ENCODE measurements around the gene AGBL1. TPM values are rescaled to one million over a fixed set of nuclear protein-coding genes. Genes with fewer than 3 reads are reported as not detected.

The AGBL1 gene
- total RNA-seq, 1 donor = not detected

- no peak for DNase-seq (ENCODE audit: low read depth)
- H3K4me3 ChIP-seq (ENCODE audit: low read depth, low read length) = no peak overlapping the region
- TF ChIP-seq CTCF (IDR thresholded peaks at IDR 0.05; ENCODE audit: insufficient read depth, low read length) = no peak
Observed at GRCh38 chr15:86676002-86676401, 596.3 kb downstream of the AGBL1 start.

GRCh38 chr15:86677278-86677677, 597.6 kb downstream of the AGBL1 start:
- H3K4me3 ChIP-seq (ENCODE audit: low read depth, low read length) = no peak overlapping the region
- TF ChIP-seq CTCF (IDR thresholded peaks at IDR 0.05; ENCODE audit: insufficient read depth, low read length) = no peak
- DNase-seq (ENCODE audit: low read depth) = no peak

- no peak for TF ChIP-seq CTCF (IDR thresholded peaks at IDR 0.05; ENCODE audit: insufficient read depth, low read length)
- H3K4me3 ChIP-seq (ENCODE audit: low read depth, low read length) = no peak overlapping the region
- DNase-seq (ENCODE audit: low read depth) = no peak
Observed at GRCh38 chr15:86685263-86685662, 605.6 kb downstream of the AGBL1 start.

GRCh38 chr15:86689006-86689405, 609.3 kb downstream of the AGBL1 start:
- no peak overlapping the region for H3K4me3 ChIP-seq (ENCODE audit: low read depth, low read length)
- TF ChIP-seq CTCF (IDR thresholded peaks at IDR 0.05; ENCODE audit: insufficient read depth, low read length) = no peak
- DNase-seq (ENCODE audit: low read depth) = no peak

GRCh38 chr15:86690566-86690965, 610.9 kb downstream of the AGBL1 start:
- H3K4me3 ChIP-seq (ENCODE audit: low read depth, low read length) = no peak overlapping the region
- TF ChIP-seq CTCF (IDR thresholded peaks at IDR 0.05; ENCODE audit: insufficient read depth, low read length) = no peak
- no peak for DNase-seq (ENCODE audit: low read depth)

- no peak overlapping the region for H3K4me3 ChIP-seq (ENCODE audit: low read depth, low read length)
- DNase-seq (ENCODE audit: low read depth) = no peak
- TF ChIP-seq CTCF (IDR thresholded peaks at IDR 0.05; ENCODE audit: insufficient read depth, low read length) = no peak
Observed at GRCh38 chr15:86691091-86691663, 611.5 kb downstream of the AGBL1 start.

Data from fibroblast of the aortic adventitia (primary cell).